NCI-H1436 treated with DMSO at 0.1 percent for 48 hours (cell line): ENCODE measurements around the gene DNMT3L.

Experiments used
- DNase-seq: peaks from one replicate; lab custom pipeline; 2025; lab: John Stamatoyannopoulos, UW

DNMT3L gene

GRCh38 chr21:44279354-44280260 is 17.9 kb upstream of the DNMT3L start:
- DNase-seq: peak; percentile 80

GRCh38 chr21:44275041-44275440 is 13.3 kb upstream of the DNMT3L start:
- no peak for DNase-seq

- DNase-seq: no peak
Observed at GRCh38 chr21:44273046-44273445, 11.3 kb upstream of the DNMT3L start.

- no peak for DNase-seq
Observed at GRCh38 chr21:44272284-44272858, 10.7 kb upstream of the DNMT3L start.

- DNase-seq: no peak
Observed at GRCh38 chr21:44271558-44272283, 10.0 kb upstream of the DNMT3L start.

GRCh38 chr21:44269090-44269489 is 7.4 kb upstream of the DNMT3L start:
- no peak for DNase-seq

- DNase-seq: no peak
Observed at GRCh38 chr21:44267655-44268142, 6.0 kb upstream of the DNMT3L start.

GRCh38 chr21:44265734-44266270 is 4.1 kb upstream of the DNMT3L start:
- no peak for DNase-seq

GRCh38 chr21:44263768-44264167 is 2.1 kb upstream of the DNMT3L start:
- DNase-seq: no peak

GRCh38 chr21:44263221-44263760 is 1.6 kb upstream of the DNMT3L start:
- no peak for DNase-seq

- no peak for DNase-seq
Observed at GRCh38 chr21:44262338-44263056, 800 bp upstream of the DNMT3L start.

GRCh38 chr21:44260791-44261631 is 686 bp downstream of the DNMT3L start:
- DNase-seq: no peak

- DNase-seq: no peak
Observed at GRCh38 chr21:44260066-44260465, 1.6 kb downstream of the DNMT3L start.

GRCh38 chr21:44259082-44259705 is 2.5 kb downstream of the DNMT3L start:
- DNase-seq: no peak

GRCh38 chr21:44258056-44258725 is 3.5 kb downstream of the DNMT3L start:
- DNase-seq: no peak

- DNase-seq: no peak
Observed at GRCh38 chr21:44255511-44255981, 6.2 kb downstream of the DNMT3L start.

GRCh38 chr21:44253832-44254710 is 7.6 kb downstream of the DNMT3L start:
- no peak for DNase-seq
